HG03025 (cell line): Measurements from ENCODE around the gene BLNK.
A peak's percentile ranks its signal among the peaks of the same experiment; 100 is the strongest.

ENCODE experiments used
- ATAC-seq: cut with Tn5 transposase; IDR thresholded peaks from one replicate; pipeline ENCODE4 v1.9.1; 2021; ENCODE audit warnings: mild to moderate bottlenecking, moderate library complexity; ENCODE audit not compliant: unreplicated experiment, low FRiP score

The BLNK gene

DNA sequence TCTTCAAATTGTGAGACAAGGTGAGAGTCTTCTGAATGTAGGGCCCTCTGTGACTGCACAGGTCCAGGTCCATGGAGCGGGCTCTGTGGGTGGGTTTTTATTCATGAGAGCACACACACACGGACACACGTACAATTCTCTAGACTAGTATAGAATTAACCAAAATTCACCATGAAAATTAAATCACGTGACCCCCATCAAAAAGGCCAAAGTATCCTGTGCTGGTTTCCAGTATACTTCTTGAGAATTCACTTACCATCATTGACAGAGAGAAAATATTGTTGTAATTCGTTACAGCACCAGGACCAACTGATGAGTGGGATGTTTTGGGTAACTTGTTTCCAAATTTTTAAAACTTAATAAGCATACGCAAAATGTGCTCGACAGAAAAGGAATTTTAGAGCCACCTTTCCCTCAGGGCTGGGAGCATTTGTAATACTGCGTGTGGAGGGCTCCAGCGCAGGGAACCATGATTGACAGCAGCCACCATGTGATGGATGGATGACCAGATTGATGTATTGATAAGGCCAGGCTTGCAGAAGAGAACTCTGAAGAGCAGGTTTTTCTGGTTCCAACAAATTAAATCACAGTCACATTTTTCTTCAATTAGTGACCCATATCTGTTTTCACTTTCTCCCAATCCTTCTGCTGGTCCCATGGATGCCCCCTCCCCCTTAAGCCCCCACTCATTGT is 18.0 kb upstream of the BLNK start:
- ATAC-seq, result no peak

DNA sequence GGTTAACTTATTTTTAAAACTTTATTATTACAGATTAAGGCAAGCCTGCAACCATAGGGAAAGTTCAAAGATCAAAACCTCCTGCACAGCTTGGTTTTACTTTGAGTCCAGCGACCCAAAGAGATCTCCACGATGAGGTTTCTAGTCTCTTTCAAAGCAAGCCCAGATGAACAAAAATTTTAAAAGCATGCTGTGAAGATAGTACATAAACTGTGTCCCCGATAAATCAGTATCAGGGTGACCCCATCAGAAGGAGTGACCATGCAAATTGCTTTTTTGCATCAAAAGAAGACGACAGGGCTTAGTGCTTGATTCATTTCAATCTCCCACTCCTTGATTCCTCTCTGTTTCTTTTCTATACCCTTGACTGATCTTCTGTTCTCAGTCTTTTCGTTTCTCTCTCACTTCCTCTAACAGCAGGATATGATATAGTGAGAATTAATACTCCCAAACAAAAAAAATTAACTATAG is 16.8 kb upstream of the BLNK start:
- ATAC-seq, result peak; percentile 40

DNA sequence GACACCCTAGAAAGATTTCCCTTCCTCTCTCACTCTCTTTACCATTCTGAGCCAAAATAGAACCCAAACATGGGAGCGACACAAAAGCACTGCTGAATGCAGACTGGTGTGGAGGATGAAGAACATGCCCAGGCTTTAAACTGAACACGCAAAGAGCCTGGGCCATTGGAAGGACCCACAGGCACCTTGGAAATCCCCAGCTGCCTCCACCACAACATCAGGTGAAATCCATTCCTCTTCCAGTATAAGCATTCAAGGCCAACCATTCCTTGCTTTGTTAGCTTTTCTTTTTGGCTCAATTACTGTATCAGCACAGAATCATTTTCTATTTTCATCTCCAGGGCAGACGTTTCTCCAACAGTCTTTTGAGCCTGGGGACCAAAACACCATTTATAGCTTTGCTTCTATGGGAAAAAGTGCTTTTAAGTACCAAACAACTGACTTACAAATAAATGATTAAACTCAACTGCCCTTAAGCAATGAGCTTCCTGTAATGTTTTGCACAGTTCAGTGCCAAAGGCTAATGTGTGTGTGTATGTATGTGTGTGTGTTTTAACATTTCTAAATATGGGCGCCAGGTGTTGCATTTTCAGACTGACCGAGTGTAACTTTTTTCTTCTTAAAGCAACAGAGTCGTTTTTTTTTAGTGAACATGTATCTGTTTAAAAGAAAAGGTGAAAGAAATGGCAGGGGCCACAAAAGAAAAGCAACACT is 16.2 kb upstream of the BLNK start:
- ATAC-seq, result peak; percentile 37

DNA sequence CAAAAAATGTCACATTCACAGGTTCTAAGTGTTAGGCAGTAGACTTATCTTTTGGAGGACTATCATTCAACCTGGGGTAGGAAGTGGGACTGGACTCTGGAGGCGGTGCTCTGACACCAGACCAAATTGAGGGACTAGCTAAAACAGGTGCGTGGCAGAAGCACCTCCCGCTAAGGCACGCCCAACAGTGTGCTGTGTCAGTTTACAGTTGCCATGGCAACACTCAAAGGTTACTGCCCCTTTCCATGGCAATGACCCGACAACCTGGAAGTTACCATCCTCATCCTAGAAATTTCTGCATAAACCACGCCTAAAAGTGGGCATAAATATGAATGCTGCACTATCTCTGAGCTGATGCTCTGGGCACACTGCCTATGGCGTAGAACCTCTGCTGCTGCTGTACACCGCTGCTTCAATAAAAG is 14.0 kb upstream of the BLNK start:
- ATAC-seq, result no peak

DNA sequence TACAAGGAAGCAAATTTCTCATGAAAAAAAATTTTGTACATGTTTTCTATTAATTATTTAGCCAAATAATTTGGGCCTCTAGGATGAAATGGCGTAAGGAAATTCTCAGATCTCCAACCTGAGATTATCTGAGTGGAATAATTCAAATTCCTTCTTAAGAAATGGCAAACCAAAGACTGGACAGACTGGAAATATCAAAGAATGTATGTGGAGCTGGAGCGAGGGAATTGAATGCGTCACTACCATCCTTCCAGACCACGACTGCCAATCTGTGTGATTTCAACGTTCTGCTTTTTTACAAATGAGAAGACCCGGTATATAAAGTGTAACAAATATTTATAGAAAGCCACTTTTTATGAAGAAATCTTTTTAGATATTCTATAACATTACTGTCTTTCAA is 12.4 kb upstream of the BLNK start:
- ATAC-seq, result no peak

DNA sequence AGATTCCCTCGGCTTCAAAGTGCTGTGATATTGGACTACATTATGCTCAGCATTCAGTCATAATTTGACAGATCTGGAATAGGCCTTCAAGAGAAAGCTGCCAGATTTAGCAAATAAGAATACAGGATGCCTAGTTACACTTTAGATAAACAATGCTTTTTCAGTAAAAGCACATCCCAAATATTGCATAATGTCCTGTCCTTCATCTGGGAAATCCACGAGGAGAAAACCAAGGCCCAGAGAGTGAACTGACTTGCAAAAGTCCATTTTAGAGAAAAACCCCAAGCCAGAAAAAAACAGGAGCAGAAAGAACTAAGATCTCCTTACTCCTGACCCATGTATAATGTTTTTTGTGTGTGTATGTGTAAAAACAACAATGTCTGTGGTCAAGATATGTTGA is 12.0 kb upstream of the BLNK start:
- no peak for ATAC-seq

DNA sequence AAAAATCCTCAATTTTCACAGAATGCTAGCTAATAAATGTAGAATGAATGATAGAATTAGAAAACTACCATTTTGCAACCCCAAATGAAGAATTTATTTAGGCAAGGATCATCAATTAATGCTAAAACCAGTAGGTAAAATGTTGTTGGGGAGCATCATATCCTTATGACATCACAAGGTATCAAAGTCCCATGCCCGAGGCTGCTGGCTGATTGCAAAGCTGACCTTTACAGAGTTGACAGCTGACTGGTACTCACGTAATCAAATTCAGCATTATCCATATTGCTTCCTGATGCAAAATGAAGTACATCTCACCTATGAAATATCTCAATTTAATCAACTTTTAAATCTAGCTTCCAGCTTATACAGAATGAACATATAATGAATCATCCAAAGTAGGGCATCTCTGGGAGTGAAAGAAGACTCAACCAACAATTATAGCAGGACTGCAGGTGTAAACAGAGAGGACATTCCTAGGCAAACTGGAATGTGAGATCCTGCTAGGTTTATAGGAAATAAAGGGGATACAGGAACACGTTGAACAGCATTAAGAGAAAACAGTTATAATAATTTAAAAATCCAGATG is 10.2 kb upstream of the BLNK start:
- ATAC-seq, result no peak

DNA sequence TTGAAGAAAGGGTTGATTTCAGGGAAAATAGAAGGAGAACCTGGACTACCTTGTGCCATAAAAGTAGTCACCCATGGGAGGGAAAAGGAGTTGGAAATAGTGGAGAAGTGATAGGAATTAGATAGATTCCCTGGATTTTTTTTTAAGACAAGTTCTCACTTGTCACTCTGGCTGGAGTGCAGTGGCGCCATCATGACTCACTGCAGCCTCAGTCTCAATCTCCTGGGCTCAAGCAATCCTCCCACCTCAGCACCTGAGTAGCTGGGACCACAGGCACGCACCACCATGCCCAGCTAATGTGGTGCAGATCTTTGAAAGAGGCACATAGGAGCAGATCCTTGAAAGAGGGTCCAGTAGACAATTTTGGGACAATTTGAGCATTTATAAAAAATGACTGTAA is 9.5 kb upstream of the BLNK start:
- ATAC-seq, result no peak

DNA sequence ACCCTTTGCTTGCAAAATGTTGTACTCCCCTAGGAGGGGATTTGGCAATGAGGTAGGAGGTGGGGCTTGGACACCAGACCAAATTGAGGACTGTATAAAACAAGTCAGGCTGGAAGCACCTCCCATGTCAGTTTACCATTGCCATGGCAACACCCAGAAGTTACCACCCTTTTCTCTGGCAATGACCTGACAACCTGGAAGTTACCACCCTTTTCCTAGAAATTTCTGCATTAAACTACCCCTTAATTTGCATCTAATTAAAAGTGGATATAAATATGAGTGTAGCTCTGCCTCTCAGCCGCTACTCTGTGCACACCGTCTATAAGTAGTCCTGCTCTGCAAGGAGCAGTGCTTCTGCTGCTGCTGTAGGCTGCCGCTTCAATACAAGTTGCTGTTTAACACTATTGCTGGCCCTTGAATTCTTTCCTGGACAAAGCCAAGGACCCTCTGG is 7.8 kb upstream of the BLNK start:
- no peak for ATAC-seq

DNA sequence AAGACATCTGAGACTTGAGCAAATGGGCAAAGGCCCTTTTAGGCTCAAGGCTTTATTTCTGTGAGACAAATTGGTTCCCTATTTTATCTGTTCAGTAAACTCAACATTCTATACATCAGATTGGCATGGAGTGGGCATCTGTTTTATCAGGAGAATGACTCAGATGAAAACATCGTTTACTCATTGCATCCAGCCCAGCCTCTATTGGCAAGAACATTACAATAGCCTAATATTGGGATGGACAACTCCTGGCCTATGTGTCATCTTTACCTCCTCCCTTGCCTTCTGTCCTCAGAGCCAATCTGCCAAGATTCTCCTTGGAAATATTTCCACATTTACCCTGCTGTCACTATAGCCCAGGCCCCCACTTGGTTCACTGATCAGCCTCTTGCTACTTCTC is 5.5 kb upstream of the BLNK start:
- no peak for ATAC-seq

DNA sequence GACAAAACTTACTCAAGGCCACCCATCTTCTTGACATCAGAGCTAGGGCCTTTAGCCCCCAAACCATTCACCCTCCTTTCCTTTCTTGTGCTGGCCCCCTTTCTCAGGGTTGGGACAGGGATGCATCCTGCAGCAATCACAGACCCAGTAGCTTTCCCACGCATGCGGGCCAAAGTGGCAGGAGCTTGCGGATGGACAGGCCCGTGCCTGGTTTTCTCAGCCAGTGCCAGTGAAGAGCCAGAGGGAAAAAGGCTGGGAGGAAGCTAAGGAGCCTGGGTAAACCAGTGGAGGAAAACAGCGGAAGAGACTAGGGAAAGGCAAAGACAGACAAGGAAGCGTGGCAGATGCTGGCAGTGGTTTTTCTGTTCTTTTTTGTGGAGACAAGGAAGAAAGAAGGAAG is 5.1 kb upstream of the BLNK start:
- no peak for ATAC-seq

DNA sequence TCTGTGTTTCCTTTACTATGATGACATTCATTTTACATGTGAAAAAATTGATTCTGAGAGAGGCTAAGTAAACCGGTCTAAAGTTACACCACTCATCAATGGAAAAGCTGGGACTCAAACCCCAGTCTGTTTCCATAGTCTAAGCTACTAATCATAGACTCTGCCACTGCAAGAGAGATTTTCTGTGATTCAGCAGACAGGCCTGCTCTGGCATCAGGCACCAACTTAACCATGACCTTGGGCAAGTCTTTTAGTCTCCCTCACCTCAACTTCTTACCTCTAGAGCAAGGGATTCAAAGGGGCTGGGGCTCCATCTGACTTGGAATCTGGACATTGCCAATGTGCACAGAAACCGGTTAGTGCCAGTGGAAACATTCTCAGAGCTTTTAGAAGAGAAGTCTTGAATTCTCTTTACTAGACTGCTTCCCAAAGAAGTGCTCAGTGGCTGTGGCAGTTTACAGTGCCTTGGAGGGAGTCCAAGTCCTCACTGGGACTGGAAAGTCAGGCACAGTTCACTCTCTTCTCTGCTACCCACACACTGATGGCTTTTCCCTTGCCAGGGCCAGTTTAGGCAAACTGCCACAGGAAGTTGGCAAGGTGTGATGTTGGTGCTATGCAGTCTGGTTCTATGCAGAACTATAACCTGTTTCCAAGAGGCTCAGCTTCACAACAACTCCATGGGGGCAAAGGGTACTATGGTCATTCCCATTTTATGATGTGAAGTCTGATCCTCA is 4.5 kb upstream of the BLNK start:
- ATAC-seq, result no peak

DNA sequence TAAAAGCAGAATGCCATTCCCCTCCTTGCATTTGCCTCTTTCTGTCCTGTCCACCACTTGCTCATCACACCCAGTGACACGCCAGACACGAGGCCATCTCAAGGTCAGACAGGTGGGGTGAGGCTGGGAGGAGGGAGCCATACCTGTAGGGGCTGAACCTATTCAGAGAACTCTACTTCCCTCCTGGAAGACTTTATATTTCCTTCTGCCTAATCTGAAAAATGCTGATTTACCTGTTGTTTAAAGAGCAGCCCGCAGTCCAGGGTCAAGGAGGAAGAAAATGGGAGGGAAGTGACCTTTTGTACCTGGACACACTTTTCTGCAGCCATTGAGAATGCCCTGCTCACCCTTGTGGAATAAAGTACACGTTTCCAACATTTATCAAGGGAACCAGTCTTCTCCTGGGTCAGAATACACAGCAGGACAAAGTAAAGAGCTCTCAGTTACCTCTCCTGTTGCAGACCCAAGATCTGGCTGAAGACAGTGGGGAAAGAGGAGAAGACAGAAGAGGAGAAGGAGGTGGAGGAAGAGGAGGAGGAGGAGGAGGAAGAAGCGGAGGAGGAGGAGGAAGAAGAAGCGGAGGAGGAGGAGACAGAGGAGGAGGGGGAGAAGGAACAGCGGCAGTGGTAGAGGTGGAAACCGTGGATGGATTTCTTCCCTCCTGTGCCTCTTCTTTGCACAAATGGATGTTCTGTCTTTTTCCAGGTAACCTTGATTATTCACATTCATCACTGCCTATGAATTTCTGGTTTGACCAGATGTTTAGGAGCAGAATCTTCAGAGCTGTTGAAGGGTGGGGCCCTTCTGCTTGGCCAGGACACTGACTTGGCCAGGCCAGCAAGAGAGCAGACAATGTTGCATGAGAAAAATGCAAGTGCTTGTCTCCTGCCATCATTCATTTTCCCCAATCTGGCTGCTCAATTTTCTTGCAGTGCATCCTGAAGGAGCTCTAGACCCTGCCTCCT is 1.2 kb upstream of the BLNK start:
- no peak for ATAC-seq

DNA sequence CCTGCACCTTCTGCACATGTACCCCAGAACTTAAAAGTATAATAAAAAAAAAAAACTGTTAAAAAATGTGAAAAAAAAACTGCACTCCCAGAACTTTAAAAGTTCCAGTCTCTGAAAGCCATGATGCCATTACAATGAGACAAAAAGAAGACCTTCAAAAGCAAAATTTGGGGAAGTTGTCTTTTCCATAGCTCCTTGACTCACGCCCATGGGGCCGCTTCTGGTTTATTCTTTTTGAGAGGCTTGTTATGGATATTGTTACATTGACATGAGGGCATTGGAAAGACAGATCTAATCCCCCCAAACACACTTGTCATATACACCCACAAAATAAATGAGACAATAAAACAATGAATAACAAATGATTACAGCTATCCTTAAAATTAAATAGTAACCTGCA is 798 bp downstream of the BLNK start:
- no peak for ATAC-seq

DNA sequence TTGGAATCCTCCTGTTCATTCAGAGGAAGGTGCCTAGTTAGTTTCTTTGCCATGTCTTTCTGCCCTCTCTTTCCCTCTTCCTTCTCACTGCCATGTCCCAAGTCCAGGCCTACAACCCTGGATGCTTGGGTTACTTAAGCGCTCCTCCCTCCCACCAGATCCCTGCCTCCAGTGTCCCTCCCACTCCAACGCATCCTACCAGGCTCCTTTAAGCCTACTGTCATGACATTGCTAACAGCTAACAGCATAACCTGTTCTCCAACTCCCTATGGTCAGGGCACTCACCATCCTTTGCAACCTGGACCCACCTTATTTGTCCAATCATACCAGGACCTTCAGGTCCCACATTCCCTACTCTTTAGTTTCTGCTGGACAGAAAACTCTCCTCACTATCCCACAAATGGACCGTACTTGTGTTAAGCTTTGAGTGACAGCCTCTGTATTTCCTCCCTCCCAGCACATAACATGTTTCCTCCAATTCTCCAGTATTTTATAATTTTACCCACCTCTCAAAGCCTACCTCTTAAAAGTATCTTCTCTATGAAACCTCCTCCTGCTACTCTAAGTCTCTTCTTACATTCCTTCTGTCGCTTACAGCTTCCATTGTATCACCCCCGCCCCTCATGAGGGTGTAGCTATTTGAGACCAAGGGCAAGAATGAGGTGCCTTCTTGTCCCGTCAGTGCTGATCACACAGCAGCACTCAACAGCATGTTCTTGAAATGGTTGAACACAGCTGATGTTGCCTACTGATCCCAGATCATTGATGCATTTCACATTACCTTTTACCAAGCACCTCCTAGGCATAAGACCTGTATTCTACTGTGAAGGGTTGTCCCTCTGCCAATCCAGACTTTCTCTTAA is 1.7 kb downstream of the BLNK start:
- no peak for ATAC-seq

DNA sequence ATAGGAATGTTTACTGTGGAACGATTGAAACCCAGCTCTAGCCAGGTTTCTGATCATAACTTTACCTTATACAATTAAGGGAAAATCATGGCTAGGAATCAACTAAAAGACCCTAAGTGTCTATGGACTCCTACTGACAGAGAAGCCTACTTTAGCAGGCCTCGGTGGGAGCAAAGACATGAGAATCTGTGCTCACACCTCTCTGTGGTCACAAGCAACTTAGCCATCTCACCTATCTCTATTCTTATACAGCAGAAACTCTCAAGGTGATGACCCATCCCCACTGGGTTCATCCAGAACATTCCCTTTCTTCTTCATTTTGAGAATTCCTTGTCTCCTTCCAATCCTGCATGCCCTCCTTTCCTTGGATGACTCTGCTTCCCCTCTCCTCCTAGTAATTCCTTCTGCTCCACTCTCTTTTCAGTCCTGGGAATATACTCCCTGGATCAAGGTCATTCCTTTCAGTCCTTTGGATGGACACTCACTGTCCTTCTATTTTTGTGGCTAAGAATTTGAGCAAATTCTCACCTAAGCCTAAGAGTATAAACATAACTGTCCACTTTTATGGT is 2.9 kb downstream of the BLNK start:
- no peak for ATAC-seq

DNA sequence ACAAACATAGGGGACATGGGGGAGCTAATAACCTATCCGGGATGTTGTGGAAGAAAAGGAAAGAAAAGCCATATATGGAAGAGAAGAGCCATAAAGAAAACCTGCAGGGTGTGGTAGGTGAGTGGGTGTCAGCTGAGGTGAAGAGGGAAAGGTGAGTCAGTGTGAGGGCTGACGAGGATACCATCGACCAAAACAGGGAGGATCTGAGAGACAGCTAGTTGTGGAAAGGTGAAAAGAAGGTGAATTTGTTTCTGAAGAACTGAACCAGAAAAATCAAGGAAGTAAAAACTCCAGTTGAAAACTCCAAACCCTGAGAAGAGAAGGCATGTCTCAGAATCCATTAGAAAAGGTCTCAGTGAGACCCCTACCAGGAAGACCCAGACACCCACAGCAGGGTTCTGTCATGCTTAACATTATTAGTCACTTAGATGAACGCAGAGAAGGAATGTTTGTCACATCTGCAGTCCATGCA is 4.1 kb downstream of the BLNK start:
- ATAC-seq, result no peak

DNA sequence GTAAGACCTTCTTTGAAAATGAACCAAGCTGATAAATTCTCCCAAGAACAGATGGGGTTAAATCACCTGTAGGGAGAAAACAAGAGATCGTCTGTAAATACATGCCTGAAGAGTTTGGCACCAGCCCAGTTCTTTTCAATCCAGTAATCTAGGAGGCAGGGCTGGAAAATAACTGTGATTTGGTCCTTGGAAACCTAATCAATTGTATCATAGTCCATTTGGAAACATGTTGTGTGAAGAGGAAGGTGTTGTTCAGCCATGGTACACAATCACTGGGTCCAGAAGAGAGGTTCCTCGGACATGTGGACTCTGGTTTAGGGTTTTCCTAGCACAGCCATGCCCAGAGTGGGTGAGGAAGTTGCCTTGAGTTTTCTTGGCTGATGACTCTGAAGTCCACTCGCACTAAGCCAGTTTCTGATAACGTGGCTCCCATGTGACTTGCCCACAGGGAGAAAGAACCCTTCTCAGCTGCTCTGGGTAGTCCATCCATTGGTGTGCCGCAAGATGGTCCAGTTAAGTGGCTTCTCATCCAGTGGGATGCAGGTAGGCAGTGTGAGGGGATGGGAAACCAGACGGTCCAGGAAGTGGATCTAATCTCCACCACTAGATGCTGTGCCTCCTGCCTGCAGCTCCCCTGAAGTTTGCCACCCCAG is 5.1 kb downstream of the BLNK start:
- ATAC-seq, result no peak
